K562 (cell line): Measurements from ENCODE around the gene LASP1. TPM values are rescaled to one million over a fixed set of nuclear protein-coding genes. Genes with fewer than 3 reads are reported as not detected.
A peak's percentile ranks its signal among the peaks of the same experiment; 100 is the strongest.

ENCODE experiments used
- ATAC-seq: fragments of 200-7000 bp; cut with Tn5 transposase; 3 replicates; pipeline ENCODE4 v1.9.1; 2020; ENCODE audit warnings: moderate library complexity
- BruUV-seq: library from RNA; stranded (reverse); fragments of 400-500 nt; replicated peaks from 2 replicates; lab custom pipeline; 2021; lab: Mats Ljungman, UMichigan
- CTCF ChIA-PET: fragments of 300-600 bp; formaldehyde crosslinking; extraction: SDS; loops from one replicate; lab custom pipeline; 2021; ENCODE audit warnings: low intra/inter-chr PET ratio; lab: Yijun Ruan, JAX
- POLR2A ChIA-PET: fragments of 300-600, 350-650 bp; sonication (Branson Sonifier 250); formaldehyde crosslinking; extraction: SDS; loops from one replicate; lab custom pipeline; 2021; ENCODE audit warnings: antibody characterized with exemption, inconsistent platforms; lab: Yijun Ruan, JAX
- DNase-seq, 4 experiments: peaks; one replicate each; pipeline versions ENCODE4 v3.0.0 to v3.0.0-alpha.2; 2011 to 2018; ENCODE audit warnings: low spot score in 3 of 4, mixed read lengths in 3 of 4; ENCODE audit errors: extremely low read depth in 1 of 4
- FAIRE-seq: peaks from 2 replicates; lab custom pipeline; 2011; peaks lifted over from hg19 to GRCh38; lab: Jason Lieb, UNC
- H2AFZ ChIP-seq: 2 replicates; pipeline ENCODE4 v1.6.0; 2011; ENCODE audit warnings: low read depth, low read length, control low read depth, inconsistent platforms
- H3K27ac ChIP-seq: fragments of 200-600 bp; 3 replicates; pipeline ENCODE4 v1.8.0; 2011; ENCODE audit warnings: low read depth, mild to moderate bottlenecking, control low read depth, inconsistent platforms, low read length, moderate library complexity, mixed read lengths; ENCODE audit errors: extremely low read depth
- H3K27me3 ChIP-seq, 2 experiments: fragments of 300-600 bp in 1 of 2; 2 replicates in 1 of 2; 3 replicates in 1 of 2; pipeline versions ENCODE4 v1.6.0 to v1.8.0; 2011; ENCODE audit warnings: inconsistent platforms in 2 of 2, low read length in 2 of 2, mild to moderate bottlenecking in 1 of 2, mixed read lengths in 1 of 2, moderate library complexity in 1 of 2; ENCODE audit not compliant: control insufficient read depth in 2 of 2, insufficient read depth in 2 of 2
- H3K36me3 ChIP-seq: fragments of 300-600 bp; 3 replicates; pipeline ENCODE4 v1.8.0; 2011; ENCODE audit warnings: mild to moderate bottlenecking, low read length, inconsistent platforms; ENCODE audit not compliant: control insufficient read depth, insufficient read depth
- H3K4me1 ChIP-seq, 2 experiments: fragments of 200-600 bp in 1 of 2; replicated peaks in 1 of 2; 2 replicates in 1 of 2; 3 replicates in 1 of 2; pipeline versions ENCODE4 v1.5.1 to v1.8.0; 2011; ENCODE audit warnings: inconsistent platforms in 2 of 2, low read length in 2 of 2, mild to moderate bottlenecking in 1 of 2, mixed read lengths in 1 of 2, moderate library complexity in 1 of 2; ENCODE audit not compliant: control insufficient read depth in 2 of 2, insufficient read depth in 2 of 2
- H3K4me2 ChIP-seq: 2 replicates; pipeline ENCODE4 v1.6.1; 2011; ENCODE audit warnings: low read length, control low read depth, inconsistent platforms, mixed read lengths; ENCODE audit not compliant: insufficient read depth
- H3K4me3 ChIP-seq: fragments of 200-600 bp; sonication (generic), shearing (Covaris generic); 2 replicates; pipeline ENCODE4 v1.5.1; 2016; ENCODE audit warnings: control low read depth, inconsistent platforms
- H3K79me2 ChIP-seq: fragments of 200-600 bp; 3 replicates; pipeline ENCODE4 v1.8.0; 2011; ENCODE audit warnings: low read length, inconsistent platforms; ENCODE audit not compliant: control insufficient read depth, insufficient read depth
- H3K9ac ChIP-seq, 2 experiments: 2 replicates each; pipeline versions ENCODE4 v1.6.0 to v1.6.1; 2011; ENCODE audit warnings: low read depth in 2 of 2, low read length in 2 of 2, control low read depth in 1 of 2, inconsistent platforms in 1 of 2, mild to moderate bottlenecking in 1 of 2, mixed read lengths in 1 of 2; ENCODE audit not compliant: insufficient read depth in 1 of 2
- H3K9me1 ChIP-seq: one replicate; pipeline ENCODE4 v1.6.0; 2011; ENCODE audit warnings: inconsistent platforms, mild to moderate bottlenecking, low read length, moderate library complexity; ENCODE audit not compliant: control insufficient read depth, insufficient read depth
- H3K9me3 ChIP-seq: replicated peaks from 2 replicates; pipeline ENCODE4 v1.5.1; 2011; ENCODE audit warnings: low read depth, low read length, inconsistent platforms; ENCODE audit not compliant: control insufficient read depth, insufficient read depth
- H4K20me1 ChIP-seq: replicated peaks from 2 replicates; pipeline ENCODE4 v1.6.1; 2011; ENCODE audit warnings: low read length, inconsistent platforms, mixed read lengths; ENCODE audit not compliant: control insufficient read depth, insufficient read depth
- BRD4 ChIP-seq: fragments of 200-600 bp; sonication (generic); IDR thresholded peaks from 2 replicates; pipeline ENCODE4 v1.6.1; 2017; ENCODE audit warnings: inconsistent platforms
- CBFA2T2 ChIP-seq: fragments of 450-650 bp; conservative IDR thresholded peaks from 2 replicates; pipeline ENCODE4 v1.6.1; 2017; ENCODE audit warnings: mild to moderate bottlenecking
- CHD1 ChIP-seq: fragments of 200-600 bp; sonication (generic); IDR thresholded peaks from one replicate; pipeline ENCODE4 v1.6.1; 2012; ENCODE audit warnings: mild to moderate bottlenecking, moderate library complexity, low read length, inconsistent platforms
- DLX4 ChIP-seq: fragments of 250-450 bp; sonication (Bioruptor Pico); IDR thresholded peaks from 2 replicates; pipeline ENCODE4 v1.6.1; 2021; ENCODE audit warnings: mild to moderate bottlenecking
- EWSR1 ChIP-seq: fragments of 450-650 bp; IDR thresholded peaks from 2 replicates; pipeline ENCODE4 v1.6.1; 2018; ENCODE audit warnings: borderline replicate concordance, mild to moderate bottlenecking, low read depth, moderate library complexity; ENCODE audit not compliant: partially characterized antibody
- FOXJ3 ChIP-seq: sonication (generic); formaldehyde crosslinking; IDR thresholded peaks from 2 replicates; pipeline ENCODE4 v1.4.0; 2020; ENCODE audit warnings: mild to moderate bottlenecking, missing genetic modification reagents
- LEF1 ChIP-seq: fragments of 450-650 bp; IDR thresholded peaks from 2 replicates; pipeline ENCODE4 v1.6.1; 2016; ENCODE audit warnings: mild to moderate bottlenecking
- MAX ChIP-seq: sonication (generic); formaldehyde crosslinking; IDR thresholded peaks from 2 replicates; pipeline ENCODE4 v1.9.0; 2022; ENCODE audit warnings: mild to moderate bottlenecking, missing genetic modification reagents
- MED1 ChIP-seq: sonication (generic); formaldehyde crosslinking; IDR thresholded peaks from 2 replicates; pipeline ENCODE4 v1.8.1; 2023; ENCODE audit warnings: missing genetic modification reagents, borderline replicate concordance
- NR2C1 ChIP-seq, 2 experiments: fragments of 450-650 bp; IDR thresholded peaks; 2 replicates each; pipeline ENCODE4 v1.6.1; 2017; ENCODE audit warnings: mild to moderate bottlenecking in 2 of 2, antibody characterized with exemption in 1 of 2, inconsistent platforms in 1 of 2, missing compliant biosample characterization in 1 of 2, missing genetic modification characterization in 1 of 2
- POLR2B ChIP-seq: fragments of 450-650 bp; IDR thresholded peaks from 2 replicates; pipeline ENCODE4 v1.6.1; 2018; ENCODE audit warnings: low read depth; ENCODE audit not compliant: partially characterized antibody
- RBFOX2 ChIP-seq: fragments of 200-400 bp; formaldehyde crosslinking; IDR thresholded peaks from 2 replicates; pipeline ENCODE4 v1.6.1; 2017; ENCODE audit warnings: low read depth, mild to moderate bottlenecking, low read length, moderate library complexity
- SREBF1 ChIP-seq: fragments of 150-350 bp; IDR thresholded peaks from 2 replicates; pipeline ENCODE4 v1.6.1; 2014; ENCODE audit warnings: antibody characterized with exemption, low read depth, low read length, borderline replicate concordance
- ZBTB33 ChIP-seq: sonication (generic); formaldehyde crosslinking; IDR thresholded peaks from 2 replicates; pipeline ENCODE4 v1.8.1; 2023; ENCODE audit warnings: mild to moderate bottlenecking, missing genetic modification reagents
- ZC3H4 ChIP-seq: sonication (generic); formaldehyde crosslinking; IDR thresholded peaks from 2 replicates; pipeline ENCODE4 v1.9.0; 2021; ENCODE audit warnings: missing genetic modification reagents, borderline replicate concordance
- ZEB2 ChIP-seq: fragments of 450-650 bp; IDR thresholded peaks from 2 replicates; pipeline ENCODE4 v1.6.1; 2016
- ZNF408 ChIP-seq: fragments of 250-450 bp; sonication (Bioruptor Pico); IDR thresholded peaks from 2 replicates; pipeline ENCODE4 v1.4.0; 2020; ENCODE audit warnings: low read depth, mild to moderate bottlenecking, moderate library complexity
- ZNF584 ChIP-seq: fragments of 200-800 bp; sonication (Bioruptor generic); IDR thresholded peaks from 2 replicates; pipeline ENCODE4 v1.6.1; 2016; ENCODE audit warnings: low read depth, mild to moderate bottlenecking, missing genetic modification characterization, missing compliant biosample characterization
- ZNF76 ChIP-seq: fragments of 250-450 bp; sonication (Bioruptor Pico); IDR thresholded peaks from 2 replicates; pipeline ENCODE4 v1.4.0; 2020; ENCODE audit warnings: mild to moderate bottlenecking, moderate library complexity, borderline replicate concordance
- WGBS: fragments of 100-300 bp; shearing (Covaris generic); methylation state at CpG from one replicate; pipeline ENCODE4 v1.1.6; 2016; ENCODE audit warnings: low coverage, mixed read lengths; ENCODE audit not compliant: insufficient coverage; ENCODE audit errors: missing lambda C conversion rate; 5-methylcytosine and 5-hydroxymethylcytosine counted together
- in situ Hi-C: fragments of 300-500 bp; cut with MboI; formaldehyde crosslinking; loops from 4 replicates; pipeline ENCODE4 v1.15.0; 2018; ENCODE audit warnings: inconsistent platforms, mixed read lengths
- intact Hi-C: fragments of 100-400 bp; cut with micrococcal nuclease; formaldehyde crosslinking; loops from 2 replicates; pipeline ENCODE4 v1.14.2; 2022
- polyA plus RNA-seq, 8 experiments: library from polyadenylated mRNA; depleted of rRNA in 4 of 8; stranded (reverse) in 5 of 8; unstranded in 3 of 8; fragments of >200 nt; fragmentation: Nextera tagmentation in 2 of 8; fragmentation: Illumina TruSeq in 1 of 8; extraction: Ambion mirVana in 2 of 8; extraction: Trizol in 1 of 8; gene quantifications; 2 replicates each; pipeline versions ENCODE4 v1.2.1 to v1.2.3, GENCODE V29; 2011 to 2014; ENCODE audit warnings: inconsistent platforms in 1 of 8, missing spikeins in 1 of 8
- total RNA-seq, 7 experiments: library from RNA; depleted of rRNA in 6 of 7; stranded (reverse); fragments of >200 nt in 6 of 7; fragmentation: Illumina TruSeq in 2 of 7; extraction: Trizol in 2 of 7; gene quantifications; 2 replicates each; pipeline versions ENCODE4 v1.2.1 to v1.2.3, GENCODE V29; 2011 to 2021; ENCODE audit warnings: low replicate concordance in 1 of 7

Gene LASP1
- total and polyA plus RNA-seq, 9 of the 15 experiments (the other 6 are each of a cell fraction or from before 2014, with no cell fraction given): 23.0 to 125 (median 55.3) TPM

- TF ChIP-seq ZC3H4 (CRISPR knock-in tag) (no peak), EWSR1 (peak; percentile 18), BRD4 (no peak), FOXJ3 (CRISPR knock-in tag) (no peak), CHD1 (no peak), MED1 (CRISPR knock-in tag) (no peak), MAX (CRISPR knock-in tag) (no peak), SREBF1 (no peak), ZNF408 (CRISPR knock-in tag) (no peak), RBFOX2 (peak; percentile 46; the same call in 1 of the 2 replicates)
Measured at GRCh38 chr17:38848557-38848891, 21.3 kb upstream of the LASP1 start (continued).

GRCh38 chr17:38848939-38849605 is 20.8 kb upstream of the LASP1 start:
- Histone ChIP-seq H3K4me3 (no peak overlapping the region), H4K20me1 (peaks cover 32% of the 10 kb centered on the region), H3K9ac (no peak overlapping the region), H3K9me3 (no peaks in the 10 kb centered on the region), H3K27ac (no peak overlapping the region), H2AFZ (no peak overlapping the region), H3K9me1 (peaks cover 9% of the 10 kb centered on the region), H3K27me3 (no peaks in the 10 kb centered on the region), H3K4me1 (peaks cover 14 to 15% of the 10 kb centered on the region in 2 experiments; a peak in 4 of 5 replicates), H3K36me3 (peaks cover 62% of the 10 kb centered on the region), H3K79me2 (peaks cover 51% of the 10 kb centered on the region), H3K4me2 (no peak overlapping the region)
- BruUV-seq: no TSS peak
- POLR2A ChIA-PET: interaction anchor here (0.9 to 2.8 kb wide), 9 partner anchors 9 to 23 kb away, joined by 3 to 17 read pairs (median 5); partner anchors contain the start of gene LASP1
- 72% methylated on average over 15 of the region's 16 CpGs for WGBS
- ATAC-seq (no peak), DNase-seq (no peak), FAIRE-seq (no peak)
- in situ Hi-C loops (no loop called here), intact Hi-C loops (no loop called here)
- CTCF ChIA-PET: no interaction called here
- TF ChIP-seq RBFOX2 (no peak), DLX4 (CRISPR knock-in tag) (no peak), CBFA2T2 (no peak), ZNF584 (CRISPR knock-in tag) (no peak), LEF1 (no peak), ZBTB33 (CRISPR knock-in tag) (peak; percentile 38; the same call in 1 of the 2 replicates), ZNF76 (CRISPR knock-in tag) (no peak), NR2C1 (IDR thresholded peaks at IDR 0.05) (no peak), NR2C1 (tag; IDR thresholded peaks at IDR 0.05) (no peak), ZEB2 (no peak), POLR2B (no peak)
